Non-pigmented ciliary epithelial cell (primary cell): ENCODE measurements around the gene ADAMTS14.

Experiments
- DNase-seq: peaks from one replicate; pipeline ENCODE4 v3.0.0-alpha.2; 2010; ENCODE audit warnings: low read depth

The ADAMTS14 gene

DNA sequence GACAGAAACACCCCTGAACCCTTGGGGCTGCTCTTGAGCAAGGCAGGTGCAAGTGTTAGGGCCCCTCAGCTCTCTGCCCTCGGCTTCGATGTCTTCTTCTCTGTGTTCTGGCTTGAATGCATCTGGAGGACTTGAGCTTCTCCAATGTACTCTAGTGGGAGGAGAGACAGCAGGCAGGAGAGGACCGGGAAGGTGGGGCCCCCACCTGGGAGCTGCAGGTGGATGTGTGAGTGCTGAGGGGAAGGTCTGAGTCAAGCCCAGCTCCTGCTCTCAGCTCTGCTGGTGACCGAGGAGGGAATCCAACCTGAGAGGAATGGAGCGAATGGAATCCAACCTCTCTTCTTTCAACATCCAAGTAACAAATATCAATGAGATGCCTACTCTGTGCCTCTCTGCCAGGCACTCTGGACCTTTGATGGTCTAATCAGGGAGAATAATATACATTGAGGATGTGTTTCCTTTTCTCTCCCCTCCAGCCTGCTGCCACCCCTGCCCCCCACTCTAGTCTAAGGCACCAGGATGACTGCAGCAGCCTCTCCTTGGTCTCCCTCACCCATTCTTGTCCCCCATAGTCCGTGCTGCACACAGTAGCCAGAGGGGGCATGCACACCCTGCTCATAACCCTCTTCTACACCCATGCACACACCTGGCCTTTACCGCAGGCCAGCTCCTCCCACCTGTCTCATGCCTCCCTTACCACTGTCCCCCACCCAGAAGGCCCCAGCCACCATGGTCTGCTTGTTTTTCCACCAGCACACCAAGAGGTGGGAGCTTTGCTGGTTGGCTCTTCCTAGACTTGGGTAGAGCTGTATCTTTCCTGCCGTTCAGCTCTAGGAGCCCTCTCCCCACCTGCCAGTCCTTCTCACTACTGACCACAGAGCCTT lies 99.2 kb downstream of the ADAMTS14 start:
- DNase-seq: no peak

DNA sequence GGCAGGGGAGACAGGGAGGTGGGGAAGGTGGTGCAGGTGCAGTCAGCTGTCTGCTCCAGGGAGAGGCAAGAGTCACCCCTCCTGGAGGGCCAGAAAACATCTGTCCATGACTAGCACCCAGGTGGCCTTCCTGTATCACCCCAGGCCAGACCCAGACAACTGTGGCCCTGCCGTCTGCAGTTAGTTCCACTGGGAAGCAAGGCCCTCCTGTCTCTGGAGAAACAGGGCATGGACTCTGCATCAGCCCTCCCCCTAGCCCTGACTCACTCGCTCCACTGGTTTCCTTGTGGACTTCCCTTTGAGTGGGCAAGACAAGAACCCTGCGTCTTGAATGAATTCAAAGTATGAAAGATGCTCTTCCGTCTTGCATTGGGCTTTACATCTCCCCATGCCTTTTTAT lies 100.3 kb downstream of the ADAMTS14 start:
- no peak for DNase-seq

DNA sequence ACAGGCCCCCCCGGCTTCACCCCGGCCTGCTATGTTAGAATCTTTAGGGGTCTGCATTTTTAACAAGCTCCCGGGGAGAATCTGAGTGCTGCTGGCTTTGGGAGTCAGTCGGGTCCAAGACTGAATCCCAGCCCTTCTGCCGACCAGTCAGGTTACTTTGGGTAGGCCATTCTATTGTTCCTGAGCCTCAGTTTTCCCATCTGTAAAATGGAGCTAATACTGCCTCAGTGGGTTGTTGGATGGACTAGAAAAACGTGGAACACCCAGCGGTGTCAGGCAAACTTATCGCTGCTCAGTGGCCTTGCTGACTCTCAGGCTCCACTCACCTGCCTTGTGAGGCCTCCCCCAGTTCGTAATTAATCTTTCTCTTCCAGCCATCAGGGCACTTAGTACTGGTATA lies 101.2 kb downstream of the ADAMTS14 start:
- no peak for DNase-seq

DNA sequence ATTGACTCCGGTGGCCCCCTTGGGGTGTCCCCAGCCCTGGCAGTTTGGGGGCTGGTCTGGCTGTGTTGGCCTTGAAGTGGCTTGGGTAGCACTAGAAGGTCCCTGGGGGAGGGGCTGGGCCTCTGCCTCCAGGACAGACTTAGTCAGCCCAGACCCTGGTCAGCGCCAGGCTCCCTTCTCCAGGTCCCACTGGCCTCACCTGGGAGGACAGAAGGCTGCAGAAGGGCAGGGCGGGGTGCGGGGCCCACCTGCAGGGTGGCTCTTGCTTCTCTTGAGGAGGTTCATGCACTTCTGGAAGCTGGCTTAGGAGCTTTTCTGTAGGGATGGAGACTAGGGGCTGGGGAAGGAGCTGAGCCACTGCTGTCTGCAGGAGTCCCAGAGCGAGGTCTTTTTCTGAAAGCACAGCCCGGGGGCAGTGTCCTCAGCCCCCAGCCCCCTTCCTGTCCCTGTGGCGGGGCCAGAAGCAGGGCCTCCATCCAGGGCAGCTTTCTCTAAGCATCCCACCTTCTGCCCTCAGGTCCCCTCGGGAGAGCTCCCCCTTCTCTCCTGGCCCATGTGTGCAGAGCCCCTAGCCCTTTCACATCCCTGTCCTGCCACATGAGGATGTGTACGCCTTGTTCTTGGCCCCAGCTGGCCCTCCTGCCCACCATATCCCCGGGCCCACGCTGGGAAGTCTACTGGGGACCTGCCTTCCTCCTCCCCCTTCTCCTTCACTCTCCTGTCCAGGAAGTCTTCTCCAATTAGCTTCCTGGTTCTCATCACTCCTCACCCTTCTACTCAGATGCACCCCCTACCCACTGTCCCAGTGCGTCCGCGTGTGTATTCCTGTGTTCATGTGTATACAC lies 101.9 kb downstream of the ADAMTS14 start:
- no peak for DNase-seq

DNA sequence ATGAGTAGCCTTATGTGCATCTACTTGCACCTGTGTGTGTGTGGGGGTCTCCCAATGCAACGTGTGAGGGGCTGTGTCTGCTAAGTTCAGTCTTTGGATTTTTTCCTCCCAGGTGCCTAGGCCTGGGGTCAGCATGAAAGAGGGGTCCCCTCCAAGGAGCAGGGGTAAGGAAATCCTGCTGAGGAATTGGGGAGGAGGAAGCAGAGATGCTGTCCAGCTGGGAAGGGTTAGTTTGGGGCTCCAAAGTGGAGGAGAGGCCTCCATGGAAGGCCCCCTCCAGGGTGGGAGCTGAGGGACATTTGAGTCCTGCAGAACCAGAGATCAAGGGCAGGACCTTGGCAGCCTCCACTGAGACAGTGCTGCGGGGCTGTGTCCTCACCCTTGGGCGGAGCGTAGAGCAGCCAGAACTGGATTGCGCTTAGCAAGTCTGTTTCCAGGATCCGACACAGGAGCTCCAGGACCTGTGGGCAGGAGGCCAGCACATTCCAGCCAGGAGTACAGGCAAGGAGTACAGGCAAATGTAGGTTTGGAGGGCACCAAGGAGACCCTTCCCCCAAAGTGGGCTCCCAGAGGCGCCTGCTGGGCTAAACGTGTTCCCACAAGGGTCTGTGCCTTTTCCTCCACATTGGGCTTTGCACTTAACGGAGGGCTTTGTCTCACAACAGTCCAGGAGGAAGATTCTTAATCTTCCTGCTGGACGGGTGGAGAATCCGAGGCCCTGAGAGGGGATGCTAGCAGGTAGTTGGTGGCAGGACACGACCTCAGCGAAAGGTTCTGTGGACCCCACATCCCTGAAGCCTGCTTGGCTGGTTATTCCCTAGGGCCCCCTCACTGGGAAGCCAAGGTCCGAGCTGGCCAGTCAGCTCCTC lies 102.7 kb downstream of the ADAMTS14 start:
- DNase-seq: no peak

DNA sequence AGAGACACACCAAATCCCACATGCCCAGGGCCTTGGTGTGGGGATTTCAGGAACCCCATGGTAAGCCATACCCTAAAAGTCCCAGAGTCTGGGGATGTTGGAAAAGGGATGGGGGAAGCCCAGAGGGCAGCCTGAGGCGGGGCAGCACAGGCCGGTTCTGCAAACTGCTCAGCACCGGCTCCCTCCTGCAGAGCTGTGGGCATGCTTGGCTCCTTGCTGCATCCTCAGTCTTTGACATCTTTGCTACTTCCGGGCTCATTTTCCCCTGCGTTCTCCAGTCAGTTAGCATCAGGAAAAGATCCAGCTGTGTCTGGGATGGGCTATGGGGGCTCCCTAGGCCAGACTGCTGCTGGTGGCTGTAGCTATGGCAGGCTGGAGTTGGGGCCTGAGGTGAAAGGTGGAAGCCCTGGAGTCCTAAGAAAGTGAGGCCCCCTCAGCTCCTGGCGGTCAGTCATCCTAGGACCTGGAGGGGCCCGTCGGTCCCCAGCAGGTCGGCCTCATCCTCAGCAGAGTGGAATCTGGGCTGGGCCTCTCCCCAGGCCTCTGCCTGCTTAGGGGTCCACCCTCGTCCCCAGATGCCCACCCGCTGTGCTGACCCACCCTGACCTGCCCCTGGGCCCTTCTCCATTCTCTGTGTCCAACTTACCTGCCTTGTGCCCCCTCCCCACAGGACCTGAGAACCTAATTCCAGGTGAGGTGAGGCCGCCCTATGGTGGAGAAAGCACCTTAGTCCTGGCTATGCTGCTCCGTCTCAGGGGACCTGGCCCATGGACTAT lies 103.6 kb downstream of the ADAMTS14 start:
- no peak for DNase-seq

DNA sequence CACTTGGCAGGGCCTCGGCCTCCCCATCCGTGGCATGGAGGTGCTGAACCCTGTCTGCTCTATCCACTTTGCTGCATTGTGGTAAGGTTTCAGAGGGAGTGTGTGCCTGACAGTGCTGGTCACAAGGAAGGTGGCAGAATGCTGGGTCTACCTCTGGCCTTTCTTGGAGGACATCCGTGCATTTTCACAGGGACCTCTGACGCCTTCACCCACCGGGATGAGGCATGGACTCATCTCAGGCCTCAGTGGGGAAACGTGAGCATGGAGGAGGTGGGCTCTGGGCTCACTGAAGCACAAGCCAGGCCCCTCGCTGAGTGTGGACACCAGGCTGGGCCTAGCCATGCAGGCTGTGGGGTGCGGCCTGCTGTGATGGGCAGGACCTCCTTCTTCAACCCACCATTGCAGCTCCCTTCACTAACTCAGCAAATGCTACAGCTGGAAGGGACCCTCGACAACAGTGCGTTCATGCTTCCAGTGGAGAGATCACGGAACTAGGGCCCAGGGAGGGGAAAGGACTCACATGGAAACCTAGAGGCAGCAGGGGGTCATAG lies 104.2 kb downstream of the ADAMTS14 start:
- DNase-seq: no peak

DNA sequence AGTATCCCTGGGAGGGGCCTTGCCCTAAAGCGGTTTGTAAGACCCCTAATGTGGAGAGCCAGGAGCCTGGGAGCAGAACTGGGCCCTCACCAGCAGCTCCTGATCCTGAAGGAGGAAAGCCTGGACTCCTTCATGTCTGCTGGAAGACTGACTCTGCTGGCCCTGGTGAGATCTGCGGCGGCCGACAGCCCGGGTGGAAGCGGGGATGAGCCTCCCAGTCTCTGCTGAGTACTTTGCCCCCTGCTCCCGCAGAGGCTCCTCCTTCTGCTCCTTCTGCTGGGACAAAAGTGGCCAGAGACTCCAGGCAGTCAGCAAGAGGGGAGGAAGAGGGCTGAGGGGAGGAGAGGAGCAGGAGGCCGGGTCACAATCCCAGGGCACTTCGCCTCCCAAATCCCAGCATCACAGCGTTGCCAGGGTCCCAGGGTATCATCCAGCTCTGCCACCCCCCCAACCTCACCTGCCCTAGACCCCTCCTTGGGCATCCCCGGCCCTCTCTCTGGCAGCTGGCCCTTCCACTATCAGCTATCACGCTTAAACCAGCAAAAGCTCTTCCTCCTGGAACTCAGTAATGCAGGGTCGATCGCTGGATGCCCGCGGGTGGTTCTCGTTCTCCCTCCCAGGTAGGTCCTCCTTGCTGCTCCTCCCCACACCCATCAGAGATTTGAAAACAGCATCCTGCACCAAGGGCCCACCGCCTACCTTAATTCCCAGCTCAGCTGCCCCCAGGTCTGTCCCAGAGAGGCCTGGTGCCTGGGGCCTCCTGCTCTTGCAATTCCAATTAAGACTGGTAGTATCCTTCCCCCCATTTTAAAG lies 105.0 kb downstream of the ADAMTS14 start:
- DNase-seq: no peak

DNA sequence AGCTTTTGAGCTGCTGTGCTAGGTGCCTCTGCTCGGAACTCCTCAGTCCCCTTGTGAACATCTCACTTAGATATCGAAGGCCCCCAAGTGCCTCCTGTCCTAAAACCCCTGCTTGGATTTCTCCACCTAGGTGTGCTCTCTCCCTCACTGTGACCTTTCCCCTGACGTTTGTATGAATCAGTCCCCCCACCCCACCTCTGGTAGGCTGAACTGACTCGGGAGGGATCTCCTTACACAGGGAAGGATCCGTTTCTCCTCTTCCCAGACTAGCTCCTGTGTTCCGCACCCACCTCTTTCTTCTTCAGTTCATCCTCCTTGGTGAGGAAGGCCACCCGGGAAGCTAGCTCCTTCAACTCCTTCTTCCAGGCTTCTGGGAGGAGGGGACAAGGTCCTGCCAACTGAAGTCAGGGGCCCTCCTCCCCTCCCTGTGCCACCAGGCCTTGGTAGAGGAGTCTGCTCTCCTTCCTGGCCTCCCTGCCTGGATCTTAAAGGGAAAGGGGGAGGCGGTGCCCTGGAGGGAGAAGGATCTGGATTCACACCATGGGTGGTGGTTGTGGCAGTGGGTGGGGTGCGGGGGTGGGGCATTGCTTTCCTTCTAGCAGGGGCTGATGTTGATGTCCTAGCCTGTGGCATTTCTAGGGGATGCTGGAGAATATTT lies 106.1 kb downstream of the ADAMTS14 start:
- no peak for DNase-seq

DNA sequence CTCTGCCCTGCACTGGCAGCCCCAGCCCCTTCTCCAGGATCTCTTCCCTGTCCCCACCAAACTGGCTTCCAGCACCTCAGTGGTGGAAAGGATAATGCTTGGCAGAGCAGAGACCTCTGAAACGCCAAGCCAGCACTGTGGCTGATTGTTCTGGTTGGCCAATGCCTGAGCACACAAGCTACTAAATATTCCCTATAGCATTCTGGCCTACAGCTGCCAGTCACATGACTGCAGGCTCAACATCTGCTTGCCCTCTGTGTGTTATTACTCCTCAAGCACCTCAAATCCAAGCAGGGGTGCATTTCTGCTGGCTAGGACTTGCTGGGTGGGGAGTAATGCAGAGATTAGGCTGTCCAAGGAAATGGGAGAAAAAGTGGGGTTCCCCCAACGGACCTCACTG lies 106.8 kb downstream of the ADAMTS14 start:
- DNase-seq: no peak

DNA sequence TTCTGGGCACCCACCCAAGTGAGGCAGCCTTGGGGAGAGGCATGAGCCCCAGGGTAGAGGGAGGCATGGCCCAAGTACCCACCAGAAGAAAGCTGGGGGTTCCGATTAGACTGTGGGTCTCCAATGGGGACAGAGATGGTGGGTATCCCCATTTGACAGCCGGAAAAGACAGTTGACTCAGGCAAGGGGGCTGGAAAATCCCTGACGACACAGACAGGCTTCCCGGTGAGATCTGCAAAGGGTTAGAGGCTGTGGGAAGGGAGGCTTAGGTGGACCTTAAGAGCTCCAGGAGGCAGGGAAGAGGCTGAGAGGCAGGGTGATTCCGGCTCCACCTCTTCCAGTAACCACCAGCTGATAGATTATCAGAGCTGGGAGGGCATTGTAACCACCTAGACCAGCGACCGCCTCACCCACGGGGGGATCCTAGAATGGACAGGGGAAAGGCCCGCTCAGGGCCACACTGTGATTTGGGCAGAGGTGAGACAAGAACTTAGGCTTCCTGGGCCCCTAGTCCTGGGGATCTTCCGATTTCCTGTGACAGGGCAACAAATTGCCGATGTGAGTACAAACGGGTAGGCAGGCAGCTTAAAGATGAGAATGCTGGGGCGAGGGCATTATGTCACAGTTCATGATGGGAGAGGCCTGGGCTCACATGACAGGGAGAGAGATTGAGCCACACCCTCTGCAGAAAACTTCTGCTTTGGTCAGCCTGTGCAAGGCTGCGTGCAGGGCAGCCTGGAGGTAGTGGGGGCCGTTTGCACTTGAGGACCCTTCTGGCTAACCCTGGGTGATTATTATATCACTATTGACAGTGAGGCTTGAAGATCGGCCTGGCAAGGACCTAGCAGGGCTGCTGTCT lies 107.4 kb downstream of the ADAMTS14 start:
- no peak for DNase-seq

DNA sequence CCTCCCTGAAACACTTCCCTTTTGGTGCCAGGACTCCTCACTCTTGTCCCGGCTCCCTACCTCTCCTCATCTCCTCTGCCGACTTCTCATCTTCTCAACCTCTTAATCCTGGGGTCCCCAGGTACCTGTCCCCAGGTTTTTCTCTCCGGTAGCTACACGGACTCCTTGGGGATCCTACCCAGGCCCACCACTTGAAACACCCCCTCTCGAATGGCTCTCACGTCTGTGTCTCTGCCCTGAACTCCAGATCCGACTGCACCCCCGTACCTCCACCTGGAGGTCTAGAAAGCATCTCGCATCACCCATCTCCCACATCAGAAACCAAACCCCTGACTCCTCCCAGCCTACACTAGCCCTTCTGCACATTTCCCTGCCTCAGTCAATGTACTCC lies 108.1 kb downstream of the ADAMTS14 start:
- no peak for DNase-seq

DNA sequence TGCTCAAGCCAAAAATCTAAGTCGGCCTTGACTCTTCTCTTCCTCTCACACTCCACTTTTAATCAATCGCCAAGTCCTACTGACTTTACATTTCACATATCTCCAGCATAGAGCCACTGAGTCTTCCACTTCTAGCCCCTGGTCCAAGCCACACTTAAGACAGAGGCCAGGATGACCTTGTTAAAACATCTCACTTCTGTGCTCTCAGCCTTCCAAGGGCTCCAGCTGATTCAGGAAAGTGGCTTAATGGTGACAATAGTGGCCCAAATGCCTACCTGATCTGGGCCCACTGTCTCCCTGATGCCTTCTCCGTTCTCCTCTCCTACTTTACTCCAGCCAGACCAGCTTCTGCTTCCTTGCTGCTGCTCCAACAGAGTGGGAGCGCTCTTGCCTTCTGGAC lies 108.5 kb downstream of the ADAMTS14 start:
- DNase-seq: no peak

DNA sequence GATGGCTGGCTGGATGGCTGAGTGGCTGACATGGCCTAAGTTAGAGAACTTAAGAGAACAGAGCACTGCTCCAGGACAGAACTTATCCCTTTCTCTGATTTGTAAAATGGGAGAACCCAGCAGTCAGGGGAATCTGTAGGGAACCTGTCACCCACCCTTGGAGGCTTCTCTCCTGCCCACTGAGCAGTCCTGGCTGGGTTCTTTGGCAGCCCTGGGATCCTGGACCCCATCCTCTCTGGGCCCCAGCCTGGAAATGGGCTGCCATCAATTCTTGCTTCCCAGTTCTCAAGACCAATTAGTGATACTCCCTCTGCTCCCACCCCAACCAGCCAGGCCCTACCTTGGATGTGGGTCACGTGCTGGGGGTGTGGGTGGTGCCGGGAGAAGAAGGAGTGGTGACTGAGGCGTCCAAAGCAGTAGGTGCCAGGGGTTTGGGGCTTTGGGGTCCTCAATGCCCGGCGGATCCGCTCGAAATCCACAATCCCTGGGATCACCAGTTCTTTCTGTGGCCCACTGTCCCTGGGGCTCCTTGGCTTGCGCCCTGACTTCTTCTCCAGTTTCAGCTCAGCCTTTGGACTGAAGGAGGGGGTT lies 109.2 kb downstream of the ADAMTS14 start:
- no peak for DNase-seq

DNA sequence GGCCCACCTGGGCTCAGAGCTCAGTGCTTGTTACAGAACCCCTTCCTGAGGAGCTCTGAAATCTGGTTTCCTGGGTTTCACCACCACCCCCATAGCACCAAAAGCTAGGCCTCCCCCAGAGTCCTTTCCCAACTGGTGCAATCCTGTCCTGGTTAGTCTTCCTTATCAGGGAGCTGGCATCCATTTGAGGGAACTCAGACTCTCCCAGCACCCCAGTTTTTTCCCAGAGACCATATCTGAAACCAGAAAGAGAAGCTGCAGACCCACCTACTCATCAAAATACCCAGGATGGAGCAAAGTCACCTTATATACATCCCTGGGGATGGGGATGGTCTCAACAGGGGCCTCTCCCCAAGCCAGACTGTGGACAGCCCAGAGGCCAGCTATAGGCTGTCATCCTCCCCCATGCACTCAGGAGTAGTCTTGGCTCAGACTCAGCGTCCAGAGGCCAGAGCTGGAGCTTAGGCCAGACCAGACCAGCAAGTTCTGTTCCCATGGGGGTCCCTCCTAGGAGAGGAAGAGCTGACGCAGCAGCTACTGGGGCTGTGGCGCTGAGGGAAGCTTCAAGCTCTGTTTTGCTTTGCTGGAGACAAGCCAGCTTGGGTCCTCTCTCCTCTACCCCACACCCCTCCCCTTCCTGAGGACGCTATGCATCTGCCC lies 109.9 kb downstream of the ADAMTS14 start:
- DNase-seq: no peak

DNA sequence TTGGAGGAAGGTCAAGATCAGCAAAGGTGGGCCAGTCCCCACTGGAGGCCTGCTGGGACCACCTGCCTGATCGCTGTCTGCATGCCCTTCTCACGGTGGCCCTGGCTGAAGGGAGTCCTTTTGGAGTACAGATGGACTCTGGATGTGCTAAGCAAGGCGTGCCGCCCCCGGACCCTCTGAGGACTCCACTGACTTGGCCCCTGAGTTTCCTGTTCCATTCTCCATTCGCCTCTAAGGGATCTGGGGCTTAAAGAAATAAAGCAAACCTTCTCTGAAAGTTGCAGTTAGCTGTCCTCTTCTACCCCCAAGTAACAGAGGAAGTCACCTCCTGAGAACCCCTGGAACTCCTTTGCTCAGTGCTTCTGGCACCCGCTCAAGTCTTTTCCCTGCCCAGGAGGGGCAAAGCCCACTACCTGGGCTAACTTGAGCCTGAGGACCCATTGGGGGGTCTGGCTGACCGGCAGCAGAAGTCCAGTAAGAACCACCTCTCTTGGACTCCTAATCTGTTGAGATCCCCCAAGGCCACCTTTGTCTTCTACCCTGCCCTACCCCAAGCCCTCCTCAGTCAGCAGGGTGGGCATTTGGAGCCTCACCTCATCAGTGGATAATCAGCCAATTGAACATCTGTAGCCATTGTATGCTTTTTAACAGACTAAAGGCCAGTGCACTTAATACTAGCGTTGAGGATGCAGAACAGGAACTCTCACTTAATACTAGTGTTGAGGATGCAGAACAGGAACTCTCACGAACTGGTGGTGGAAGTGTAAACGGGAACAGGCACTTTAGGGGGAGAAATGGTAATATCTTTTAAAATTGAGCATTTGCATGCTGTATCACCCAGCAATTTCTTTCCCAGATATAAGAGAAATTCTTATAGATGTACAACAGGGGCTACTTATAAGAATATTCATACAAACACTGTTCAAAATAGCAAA lies 110.7 kb downstream of the ADAMTS14 start:
- no peak for DNase-seq

DNA sequence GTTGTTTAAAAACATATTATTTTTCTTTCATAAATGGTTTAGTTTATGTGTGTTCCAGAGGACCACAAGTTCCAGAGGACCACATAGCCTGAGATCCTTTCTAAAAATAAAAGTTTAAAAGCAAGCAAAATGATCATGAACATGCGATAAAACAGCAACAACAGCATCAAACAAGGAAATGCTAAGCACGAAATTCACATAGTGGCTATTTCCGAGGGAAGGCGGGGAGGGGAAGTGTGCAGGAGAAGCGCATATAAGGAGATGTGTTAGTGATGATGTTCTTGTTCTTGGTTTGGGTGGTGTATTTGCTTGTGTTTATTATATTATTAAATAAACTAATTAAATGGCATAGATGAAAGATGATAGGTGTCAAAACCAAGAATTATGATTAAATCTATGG lies 111.7 kb downstream of the ADAMTS14 start:
- no peak for DNase-seq
